ENCODE data around the gene SLC18A3.

SLC18A3 gene

GRCh38 chr10:49610114-49610457 is at the start of gene SLC18A3:
Gene SLC18A3, plus strand, starts transcription at chr10:49610310. Its CDS starts 431 bp downstream, at chr10:49610741.
- H3K36me3 ChIP-seq (ENCODE audit: control insufficient read depth in 2 of 2, insufficient read depth in 2 of 2, low read length in 2 of 2): no peaks in the 10 kb centered on the region
- peaks cover 14% of the 10 kb centered on the region for H3K4me1 ChIP-seq (ENCODE audit: control insufficient read depth, insufficient read depth, low read length)
- H3K9me3 ChIP-seq (ENCODE audit: control insufficient read depth in 2 of 2, low read length in 2 of 2): no peaks in the 10 kb centered on the region
- H3K4me3 ChIP-seq (ENCODE audit: low read length in 2 of 2): no peak within 1 kb of the TSS
- H3K27me3 ChIP-seq (ENCODE audit: control insufficient read depth in 1 of 2, insufficient read depth in 2 of 2, low read length in 2 of 2): peaks cover 53 to 65% of the 10 kb centered on the region in 2 donors
- no peak within 1 kb of the TSS for H3K9ac ChIP-seq (ENCODE audit: low read length in 2 of 2)
- no peak within 1 kb of the TSS for H3K27ac ChIP-seq (ENCODE audit: low read length)

- H3K27ac ChIP-seq (ENCODE audit: low read length): no peak overlapping the region
- no peak overlapping the region for H3K4me3 ChIP-seq (ENCODE audit: low read length in 2 of 2)
- H3K27me3 ChIP-seq (ENCODE audit: control insufficient read depth in 1 of 2, insufficient read depth in 2 of 2, low read length in 2 of 2): peaks cover 0 to 7% of the 10 kb centered on the region in 2 donors
- no peaks in the 10 kb centered on the region for H3K36me3 ChIP-seq (ENCODE audit: control insufficient read depth in 2 of 2, insufficient read depth in 2 of 2, low read length in 2 of 2)
- H3K9me3 ChIP-seq (ENCODE audit: control insufficient read depth in 2 of 2, low read length in 2 of 2): no peaks in the 10 kb centered on the region
- no peak overlapping the region for H3K9ac ChIP-seq (ENCODE audit: low read length in 2 of 2)
- H3K4me1 ChIP-seq (ENCODE audit: control insufficient read depth, insufficient read depth, low read length): no peaks in the 10 kb centered on the region
Observed at GRCh38 chr10:49560526-49560925, 49.6 kb upstream of the SLC18A3 start.

- H3K4me3 ChIP-seq (ENCODE audit: low read length in 2 of 2): no peak overlapping the region
- peaks cover 0 to 7% of the 10 kb centered on the region in 2 donors for H3K27me3 ChIP-seq (ENCODE audit: control insufficient read depth in 1 of 2, insufficient read depth in 2 of 2, low read length in 2 of 2)
- H3K9ac ChIP-seq (ENCODE audit: low read length in 2 of 2): no peak overlapping the region
- no peaks in the 10 kb centered on the region for H3K4me1 ChIP-seq (ENCODE audit: control insufficient read depth, insufficient read depth, low read length)
- H3K36me3 ChIP-seq (ENCODE audit: control insufficient read depth in 2 of 2, insufficient read depth in 2 of 2, low read length in 2 of 2): no peaks in the 10 kb centered on the region
- H3K9me3 ChIP-seq (ENCODE audit: control insufficient read depth in 2 of 2, low read length in 2 of 2): no peaks in the 10 kb centered on the region
- no peak overlapping the region for H3K27ac ChIP-seq (ENCODE audit: low read length)
Observed at GRCh38 chr10:49562893-49563292, 47.2 kb upstream of the SLC18A3 start.

GRCh38 chr10:49564461-49565009 is 45.6 kb upstream of the SLC18A3 start:
- no peak overlapping the region for H3K4me3 ChIP-seq (ENCODE audit: low read length in 2 of 2)
- no peak overlapping the region for H3K9ac ChIP-seq (ENCODE audit: low read length in 2 of 2)
- no peak overlapping the region for H3K27ac ChIP-seq (ENCODE audit: low read length)
- H3K9me3 ChIP-seq (ENCODE audit: control insufficient read depth in 2 of 2, low read length in 2 of 2): peaks cover 0 to 3% of the 10 kb centered on the region in 2 donors
- H3K27me3 ChIP-seq (ENCODE audit: control insufficient read depth in 1 of 2, insufficient read depth in 2 of 2, low read length in 2 of 2): peaks cover 0 to 7% of the 10 kb centered on the region in 2 donors
- H3K36me3 ChIP-seq (ENCODE audit: control insufficient read depth in 2 of 2, insufficient read depth in 2 of 2, low read length in 2 of 2): no peaks in the 10 kb centered on the region
- H3K4me1 ChIP-seq (ENCODE audit: control insufficient read depth, insufficient read depth, low read length): no peaks in the 10 kb centered on the region

- H3K9me3 ChIP-seq (ENCODE audit: control insufficient read depth in 2 of 2, low read length in 2 of 2): peaks cover 0 to 3% of the 10 kb centered on the region in 2 donors
- H3K9ac ChIP-seq (ENCODE audit: low read length in 2 of 2): no peak overlapping the region
- H3K27ac ChIP-seq (ENCODE audit: low read length): no peak overlapping the region
- H3K36me3 ChIP-seq (ENCODE audit: control insufficient read depth in 2 of 2, insufficient read depth in 2 of 2, low read length in 2 of 2): no peaks in the 10 kb centered on the region
- H3K4me1 ChIP-seq (ENCODE audit: control insufficient read depth, insufficient read depth, low read length): no peaks in the 10 kb centered on the region
- H3K27me3 ChIP-seq (ENCODE audit: control insufficient read depth in 1 of 2, insufficient read depth in 2 of 2, low read length in 2 of 2): peaks cover 0 to 10% of the 10 kb centered on the region in 2 donors
- no peak overlapping the region for H3K4me3 ChIP-seq (ENCODE audit: low read length in 2 of 2)
Observed at GRCh38 chr10:49567810-49568209, 42.3 kb upstream of the SLC18A3 start.

GRCh38 chr10:49568235-49568634 is 41.9 kb upstream of the SLC18A3 start:
- peaks cover 0 to 10% of the 10 kb centered on the region in 2 donors for H3K27me3 ChIP-seq (ENCODE audit: control insufficient read depth in 1 of 2, insufficient read depth in 2 of 2, low read length in 2 of 2)
- peaks cover 0 to 3% of the 10 kb centered on the region in 2 donors for H3K9me3 ChIP-seq (ENCODE audit: control insufficient read depth in 2 of 2, low read length in 2 of 2)
- no peak overlapping the region for H3K9ac ChIP-seq (ENCODE audit: low read length in 2 of 2)
- no peak overlapping the region for H3K27ac ChIP-seq (ENCODE audit: low read length)
- no peak overlapping the region for H3K4me3 ChIP-seq (ENCODE audit: low read length in 2 of 2)
- no peaks in the 10 kb centered on the region for H3K4me1 ChIP-seq (ENCODE audit: control insufficient read depth, insufficient read depth, low read length)
- H3K36me3 ChIP-seq (ENCODE audit: control insufficient read depth in 2 of 2, insufficient read depth in 2 of 2, low read length in 2 of 2): no peaks in the 10 kb centered on the region

- no peak overlapping the region for H3K9ac ChIP-seq (ENCODE audit: low read length in 2 of 2)
- H3K4me1 ChIP-seq (ENCODE audit: control insufficient read depth, insufficient read depth, low read length): no peaks in the 10 kb centered on the region
- no peak overlapping the region for H3K27ac ChIP-seq (ENCODE audit: low read length)
- no peak overlapping the region for H3K4me3 ChIP-seq (ENCODE audit: low read length in 2 of 2)
- H3K9me3 ChIP-seq (ENCODE audit: control insufficient read depth in 2 of 2, low read length in 2 of 2): peaks cover 0 to 3% of the 10 kb centered on the region in 2 donors
- no peaks in the 10 kb centered on the region for H3K36me3 ChIP-seq (ENCODE audit: control insufficient read depth in 2 of 2, insufficient read depth in 2 of 2, low read length in 2 of 2)
- H3K27me3 ChIP-seq (ENCODE audit: control insufficient read depth in 1 of 2, insufficient read depth in 2 of 2, low read length in 2 of 2): peaks cover 0 to 10% of the 10 kb centered on the region in 2 donors
Observed at GRCh38 chr10:49569031-49569631, 41.0 kb upstream of the SLC18A3 start.

- H3K9ac ChIP-seq (ENCODE audit: low read length in 2 of 2): no peak overlapping the region
- H3K4me1 ChIP-seq (ENCODE audit: control insufficient read depth, insufficient read depth, low read length): no peaks in the 10 kb centered on the region
- H3K4me3 ChIP-seq (ENCODE audit: low read length in 2 of 2): no peak overlapping the region
- peaks cover 0 to 7% of the 10 kb centered on the region in 2 donors for H3K27me3 ChIP-seq (ENCODE audit: control insufficient read depth in 1 of 2, insufficient read depth in 2 of 2, low read length in 2 of 2)
- H3K27ac ChIP-seq (ENCODE audit: low read length): no peak overlapping the region
- H3K36me3 ChIP-seq (ENCODE audit: control insufficient read depth in 2 of 2, insufficient read depth in 2 of 2, low read length in 2 of 2): no peaks in the 10 kb centered on the region
- peaks cover 0 to 3% of the 10 kb centered on the region in 2 donors for H3K9me3 ChIP-seq (ENCODE audit: control insufficient read depth in 2 of 2, low read length in 2 of 2)
Observed at GRCh38 chr10:49571388-49571787, 38.7 kb upstream of the SLC18A3 start.

- no peak overlapping the region for H3K27ac ChIP-seq (ENCODE audit: low read length)
- H3K9ac ChIP-seq (ENCODE audit: low read length in 2 of 2): no peak overlapping the region
- H3K4me1 ChIP-seq (ENCODE audit: control insufficient read depth, insufficient read depth, low read length): no peaks in the 10 kb centered on the region
- peaks cover 0 to 7% of the 10 kb centered on the region in 2 donors for H3K27me3 ChIP-seq (ENCODE audit: control insufficient read depth in 1 of 2, insufficient read depth in 2 of 2, low read length in 2 of 2)
- no peaks in the 10 kb centered on the region for H3K36me3 ChIP-seq (ENCODE audit: control insufficient read depth in 2 of 2, insufficient read depth in 2 of 2, low read length in 2 of 2)
- H3K9me3 ChIP-seq (ENCODE audit: control insufficient read depth in 2 of 2, low read length in 2 of 2): peaks cover 0 to 3% of the 10 kb centered on the region in 2 donors
- H3K4me3 ChIP-seq (ENCODE audit: low read length in 2 of 2): no peak overlapping the region
Observed at GRCh38 chr10:49572594-49573114, 37.5 kb upstream of the SLC18A3 start.

GRCh38 chr10:49575489-49576072 is 34.5 kb upstream of the SLC18A3 start:
- Histone ChIP-seq H3K36me3 (ENCODE audit: control insufficient read depth in 2 of 2, insufficient read depth in 2 of 2, low read length in 2 of 2) (no peaks in the 10 kb centered on the region), H3K9me3 (ENCODE audit: control insufficient read depth in 2 of 2, low read length in 2 of 2) (no peaks in the 10 kb centered on the region), H3K9ac (ENCODE audit: low read length in 2 of 2) (no peak overlapping the region), H3K27me3 (ENCODE audit: control insufficient read depth in 1 of 2, insufficient read depth in 2 of 2, low read length in 2 of 2) (peaks cover 0 to 7% of the 10 kb centered on the region in 2 donors), H3K4me1 (ENCODE audit: control insufficient read depth, insufficient read depth, low read length) (no peaks in the 10 kb centered on the region), H3K4me3 (ENCODE audit: low read length in 2 of 2) (no peak overlapping the region), H3K27ac (ENCODE audit: low read length) (no peak overlapping the region)

All from stomach smooth muscle (tissue), 2 donors.